Activated CD4-positive, alpha-beta memory T cell treated with anti-CD3 and anti-CD28 coated beads, Interleukin-2, amount 10 ng/mL, durations not matched to agents 7 days and 5 days (primary cell): ENCODE results near the gene PCARE. TPM values are rescaled to one million over a fixed set of nuclear protein-coding genes. Genes with fewer than 3 reads are reported as not detected.

Source experiments
- CTCF ChIA-PET: fragments of 350-600 bp; sonication (Branson Sonifier 250); formaldehyde crosslinking; loops from one replicate; lab custom pipeline; 2021; ENCODE audit warnings: antibody characterized with exemption, inconsistent platforms; lab: Charles Lee
- POLR2A ChIA-PET: fragments of 350-600 bp; sonication (Branson Sonifier 250); formaldehyde crosslinking; loops from one replicate; lab custom pipeline; 2021; ENCODE audit warnings: antibody characterized with exemption; lab: Charles Lee
- DNase-seq: peaks from one replicate; pipeline ENCODE4 v3.0.0-alpha.2; 2020
- H3K27ac Mint-ChIP-seq: one replicate; pipeline ENCODE4 v1.8.0; 2021; ENCODE audit warnings: mild to moderate bottlenecking, mixed read lengths
- H3K27me3 Mint-ChIP-seq: one replicate; pipeline ENCODE4 v1.8.0; 2021; ENCODE audit warnings: mixed read lengths
- H3K36me3 Mint-ChIP-seq: one replicate; pipeline ENCODE4 v1.8.0; 2021; ENCODE audit warnings: low read depth, mixed read lengths
- H3K4me1 Mint-ChIP-seq: one replicate; pipeline ENCODE4 v1.8.0; 2021; ENCODE audit warnings: mixed read lengths
- H3K4me3 Mint-ChIP-seq: one replicate; pipeline ENCODE4 v1.8.0; 2021; ENCODE audit warnings: mild to moderate bottlenecking, mixed read lengths
- H3K9me3 Mint-ChIP-seq: one replicate; pipeline ENCODE4 v1.8.0; 2021; ENCODE audit warnings: mixed read lengths
- total RNA-seq, 2 experiments: library from RNA; stranded (reverse); gene quantifications; one replicate each; pipeline ENCODE4 v1.2.3, GENCODE V29; 2021

Gene PCARE
- total RNA-seq, 2 experiments from 2014 or later = not detected

GRCh38 chr2:29016504-29016903 lies 57.8 kb downstream of the PCARE start:
- CTCF ChIA-PET = interaction anchor here (1.1 to 1.9 kb wide), 3 partner anchors 9 to 58 kb away, joined by 3 to 12 read pairs (median 7); no protein-coding TSS in a partner anchor
- POLR2A ChIA-PET = interaction anchor here (1.4 to 3.7 kb wide), 3 partner anchors 100 to 146 kb away, joined by 4 to 60 read pairs (median 10); partner anchors contain the start of genes CLIP4, TRMT61B and WDR43
- Mint-ChIP-seq H3K27me3 (no peaks in the 10 kb centered on the region), H3K4me3 (peak overlapping the region; percentile 89), H3K27ac (peak overlapping the region; percentile 98), H3K4me1 (peaks cover 68% of the 10 kb centered on the region), H3K36me3 (peaks cover 25% of the 10 kb centered on the region), H3K9me3 (no peaks in the 10 kb centered on the region)
- no peak for DNase-seq

- peaks cover 74% of the 10 kb centered on the region for H3K4me1 Mint-ChIP-seq
- no peak for DNase-seq
- H3K27me3 Mint-ChIP-seq = no peaks in the 10 kb centered on the region
- POLR2A ChIA-PET = interaction anchor here (0.8 to 7.3 kb wide), 22 partner anchors 10 to 264 kb away, joined by 3 to 87 read pairs (median 5); partner anchors contain the start of genes CLIP4, PPP1CB, TOGARAM2 and TRMT61B
- peak overlapping the region; percentile 89 for H3K4me3 Mint-ChIP-seq
- peak overlapping the region; percentile 98 for H3K27ac Mint-ChIP-seq
- H3K9me3 Mint-ChIP-seq = no peaks in the 10 kb centered on the region
- CTCF ChIA-PET = interaction anchor here (0.7 to 2.9 kb wide), 14 partner anchors 10 to 295 kb away, joined by 3 to 15 read pairs (median 4); partner anchors contain the start of gene TRMT61B
- peaks cover 24% of the 10 kb centered on the region for H3K36me3 Mint-ChIP-seq
These were observed 58.4 kb downstream of the PCARE start for GRCh38 chr2:29015701-29016470.

- H3K27ac Mint-ChIP-seq = peak overlapping the region; percentile 98
- DNase-seq = peak; percentile 86
- ChIA-PET POLR2A (interaction anchor here (0.8 to 7.3 kb wide), 24 partner anchors 11 to 263 kb away, joined by 3 to 87 read pairs (median 4); partner anchors contain the start of genes CLIP4, PPP1CB, TOGARAM2 and TRMT61B), CTCF (interaction anchor here (0.7 to 2.9 kb wide), 14 partner anchors 11 to 296 kb away, joined by 3 to 15 read pairs (median 4); partner anchors contain the start of gene TRMT61B)
- no peaks in the 10 kb centered on the region for H3K27me3 Mint-ChIP-seq
- peaks cover 18% of the 10 kb centered on the region for H3K36me3 Mint-ChIP-seq
- H3K4me3 Mint-ChIP-seq = peak overlapping the region; percentile 89
- no peaks in the 10 kb centered on the region for H3K9me3 Mint-ChIP-seq
- peaks cover 81% of the 10 kb centered on the region for H3K4me1 Mint-ChIP-seq
These were observed 59.4 kb downstream of the PCARE start for GRCh38 chr2:29014811-29015421.

GRCh38 chr2:29014331-29014730 lies 60.0 kb downstream of the PCARE start:
- peak overlapping the region; percentile 98 for H3K27ac Mint-ChIP-seq
- peaks cover 82% of the 10 kb centered on the region for H3K4me1 Mint-ChIP-seq
- POLR2A ChIA-PET = interaction anchor here (1.1 to 7.3 kb wide), 15 partner anchors 12 to 194 kb away, joined by 3 to 87 read pairs (median 10); partner anchors contain the start of genes CLIP4, TRMT61B and WDR43
- DNase-seq = no peak
- H3K4me3 Mint-ChIP-seq = peak overlapping the region; percentile 89
- H3K9me3 Mint-ChIP-seq = no peaks in the 10 kb centered on the region
- CTCF ChIA-PET = interaction anchor here (0.7 to 2.9 kb wide), 7 partner anchors 13 to 297 kb away, joined by 3 to 15 read pairs (median 7); partner anchors contain the start of gene TRMT61B
- H3K36me3 Mint-ChIP-seq = peaks cover 15% of the 10 kb centered on the region
- no peaks in the 10 kb centered on the region for H3K27me3 Mint-ChIP-seq

- Mint-ChIP-seq H3K27ac (peak overlapping the region; percentile 98), H3K27me3 (no peaks in the 10 kb centered on the region), H3K4me1 (peaks cover 87% of the 10 kb centered on the region), H3K36me3 (peaks cover 11% of the 10 kb centered on the region), H3K9me3 (no peaks in the 10 kb centered on the region), H3K4me3 (peak overlapping the region; percentile 89)
- no peak for DNase-seq
- CTCF ChIA-PET = interaction anchor here (0.9 to 2.9 kb wide), 4 partner anchors 11 to 104 kb away, joined by 3 to 15 read pairs (median 10); no protein-coding TSS in a partner anchor
- POLR2A ChIA-PET = interaction anchor here (0.7 to 7.3 kb wide), 11 partner anchors 12 to 169 kb away, joined by 3 to 87 read pairs (median 16); partner anchors contain the start of gene TRMT61B
These were observed 61.1 kb downstream of the PCARE start for GRCh38 chr2:29013057-29013780.

- no peaks in the 10 kb centered on the region for H3K9me3 Mint-ChIP-seq
- peaks cover 5% of the 10 kb centered on the region for H3K36me3 Mint-ChIP-seq
- H3K4me3 Mint-ChIP-seq = peak overlapping the region; percentile 68
- ChIA-PET CTCF (interaction anchor here (0.7 to 2.9 kb wide), 7 partner anchors 10 to 446 kb away, joined by 3 to 15 read pairs (median 4); no protein-coding TSS in a partner anchor), POLR2A (interaction anchor here (1.3 to 7.3 kb wide), 10 partner anchors 11 to 142 kb away, joined by 3 to 87 read pairs (median 10); partner anchors contain the start of gene TRMT61B)
- H3K4me1 Mint-ChIP-seq = peaks cover 84% of the 10 kb centered on the region
- peak; percentile 70 for DNase-seq
- H3K27me3 Mint-ChIP-seq = no peaks in the 10 kb centered on the region
- H3K27ac Mint-ChIP-seq = peak overlapping the region; percentile 98
These were observed 62.1 kb downstream of the PCARE start for GRCh38 chr2:29012211-29012681.

Other genes starting within 250 kb of the PCARE start
- 10 to 100 TPM; 13.1 to 14.1 TPM for gene TRMT61B, start 204.2 kb downstream of the PCARE start, total RNA-seq
- gene WDR43, start 179.9 kb downstream of the PCARE start, total RNA-seq = 10 to 100 TPM; 45.5 to 47.2 TPM
- 10 to 100 TPM in 1 of 2 experiments, 1 to 10 TPM in 1; 8.9 to 10.3 TPM for gene TOGARAM2, start 93.2 kb downstream of the PCARE start, total RNA-seq
- gene CLIP4, start 40.9 kb upstream of the PCARE start, total RNA-seq = 10 to 100 TPM; 31.7 to 33.7 TPM